Kidney (tissue), 14 donors: ENCODE data around the gene PDE4D. TPM values are rescaled to one million over a fixed set of nuclear protein-coding genes. Genes with fewer than 3 reads are reported as not detected.

Source experiments
- DNase-seq, 5 donors: peaks; one replicate each; pipeline ENCODE4 v3.0.0-alpha.2; 2013 to 2020
- FAIRE-seq: peaks from 2 replicates; lab custom pipeline; 2012; peaks lifted over from hg19 to GRCh38; lab: Jason Lieb, UNC
- H3K27ac ChIP-seq, 2 donors: one replicate each; pipeline ENCODE4 v1.7.0; 2013; ENCODE audit warnings: low read depth in 2 of 2, low read length in 2 of 2, inconsistent platforms in 1 of 2
- H3K27me3 ChIP-seq: one replicate; pipeline ENCODE4 v1.7.1; 2013; ENCODE audit warnings: low read length, inconsistent platforms; ENCODE audit not compliant: control insufficient read depth, insufficient read depth
- H3K36me3 ChIP-seq, 3 donors: one replicate each; pipeline versions ENCODE4 v1.7.0 to v1.7.1; 2013; ENCODE audit warnings: low read length in 3 of 3, control low read depth in 1 of 3, inconsistent platforms in 1 of 3; ENCODE audit not compliant: insufficient read depth in 3 of 3, control insufficient read depth in 2 of 3
- H3K4me1 ChIP-seq, 3 donors: one replicate each; pipeline versions ENCODE4 v1.7.0 to v1.7.1; 2013; ENCODE audit warnings: low read length in 3 of 3, inconsistent platforms in 1 of 3, low read depth in 1 of 3; ENCODE audit not compliant: control insufficient read depth in 2 of 3, insufficient read depth in 2 of 3
- H3K4me3 ChIP-seq, 3 donors: one replicate each; pipeline versions ENCODE4 v1.7.0 to v1.8.1; 2013; ENCODE audit warnings: low read length in 3 of 3, control low read depth in 1 of 3, inconsistent platforms in 1 of 3
- H3K9ac ChIP-seq, 3 donors: one replicate each; pipeline versions ENCODE4 v1.7.0 to v1.7.1; 2013; ENCODE audit warnings: low read length in 3 of 3, control low read depth in 1 of 3, inconsistent platforms in 1 of 3
- H3K9me3 ChIP-seq, 3 donors: one replicate each; pipeline versions ENCODE4 v1.7.0 to v1.7.1; 2013; ENCODE audit warnings: low read length in 3 of 3, control low read depth in 1 of 3, inconsistent platforms in 1 of 3; ENCODE audit not compliant: control insufficient read depth in 2 of 3, insufficient read depth in 1 of 3
- CTCF ChIP-seq: IDR thresholded peaks from 3 replicates; pipeline ENCODE4 v1.5.1; 2012; ENCODE audit warnings: mild to moderate bottlenecking, moderate library complexity, borderline replicate concordance; ENCODE audit not compliant: insufficient read depth; ENCODE audit errors: extremely low read depth
- intact Hi-C: fragments of 100-400 bp; cut with DNase I; formaldehyde crosslinking; loops from one replicate; pipeline ENCODE4 v1.11.1; 2022
- polyA plus RNA-seq: library from polyadenylated mRNA; stranded (reverse); fragments of 350-450 nt; fragmentation: Illumina TruSeq; extraction: RNeasy Lipid Tissue Mini Kit (QIAGEN cat#74804); gene quantifications from one replicate; pipeline ENCODE4 v1.2.3, GENCODE V29; 2014; ENCODE audit warnings: low read depth, low replicate concordance; ENCODE audit not compliant: insufficient read depth
- total RNA-seq: library from RNA; stranded (reverse); fragmentation: NEBNext Ultra II Directional; extraction: Animal tissue kit (Norgen Biotek cat#: 25700); gene quantifications from one replicate; pipeline ENCODE4 v1.2.1, GENCODE V29; 2021
- donor health status: control.
- donor health status: control.
- donor health status: control.
- donor health status: control.
- donor health status: control.
- donor health status: DM: yes; HTN: yes; CAD: no.
- donor health status: Normal renal cell carcinoma (clear cell type).

PDE4D gene
- total and polyA plus RNA-seq, 2 donors from 2014 or later, result 9.2 to 78.9 TPM

- no peak for TF ChIP-seq CTCF
- intact Hi-C loops, result no loop called here
- DNase-seq (no peak), FAIRE-seq (no peak)
- Histone ChIP-seq H3K27me3 (no peaks in the 10 kb centered on the region), H3K4me3 (no peak overlapping the region), H3K36me3 (no peaks in the 10 kb centered on the region), H3K9ac (no peak overlapping the region), H3K27ac (no peak overlapping the region), H3K4me1 (no peaks in the 10 kb centered on the region), H3K9me3 (no peaks in the 10 kb centered on the region)
Observed at GRCh38 chr5:58930520-58930919, 963.0 kb downstream of the PDE4D start.

- Histone ChIP-seq H3K4me1 (no peaks in the 10 kb centered on the region), H3K27ac (no peak overlapping the region), H3K9ac (no peak overlapping the region), H3K9me3 (no peaks in the 10 kb centered on the region), H3K27me3 (no peaks in the 10 kb centered on the region), H3K4me3 (no peak overlapping the region), H3K36me3 (no peaks in the 10 kb centered on the region)
- intact Hi-C loops, result no loop called here
- FAIRE-seq, result no peak
- no peak for DNase-seq
- no peak for TF ChIP-seq CTCF
Observed at GRCh38 chr5:58929726-58930125, 963.8 kb downstream of the PDE4D start.

DNA sequence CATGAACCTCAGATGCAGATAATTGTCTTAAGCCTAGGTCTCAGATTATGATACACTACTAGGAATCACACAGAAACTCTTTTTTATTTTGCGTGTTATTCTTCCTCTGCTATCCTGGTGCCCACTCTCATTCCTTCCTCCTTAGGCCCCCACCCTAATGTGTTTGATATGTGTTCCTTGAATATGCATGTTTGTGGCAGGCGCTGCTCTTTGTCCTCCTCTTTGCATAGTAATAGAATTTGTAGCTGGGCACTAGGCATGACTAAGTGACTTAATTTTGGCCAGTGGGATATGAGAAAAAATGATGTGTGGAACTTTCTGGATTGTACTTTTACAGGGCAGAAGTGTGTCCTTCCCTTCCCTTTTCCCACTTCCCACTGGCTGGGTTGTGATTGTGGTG, 965.6 kb downstream of the PDE4D start:
- no peak overlapping the region for H3K9ac ChIP-seq
- no peak for DNase-seq
- H3K36me3 ChIP-seq, result no peaks in the 10 kb centered on the region
- H3K4me3 ChIP-seq, result no peak overlapping the region
- intact Hi-C loops, result no loop called here
- no peak overlapping the region for H3K27ac ChIP-seq
- peaks cover 0 to under 1% (median 0%) of the 10 kb centered on the region in 3 donors for H3K4me1 ChIP-seq
- TF ChIP-seq CTCF, result no peak
- no peaks in the 10 kb centered on the region for H3K27me3 ChIP-seq
- no peak for FAIRE-seq
- H3K9me3 ChIP-seq, result no peaks in the 10 kb centered on the region

DNA sequence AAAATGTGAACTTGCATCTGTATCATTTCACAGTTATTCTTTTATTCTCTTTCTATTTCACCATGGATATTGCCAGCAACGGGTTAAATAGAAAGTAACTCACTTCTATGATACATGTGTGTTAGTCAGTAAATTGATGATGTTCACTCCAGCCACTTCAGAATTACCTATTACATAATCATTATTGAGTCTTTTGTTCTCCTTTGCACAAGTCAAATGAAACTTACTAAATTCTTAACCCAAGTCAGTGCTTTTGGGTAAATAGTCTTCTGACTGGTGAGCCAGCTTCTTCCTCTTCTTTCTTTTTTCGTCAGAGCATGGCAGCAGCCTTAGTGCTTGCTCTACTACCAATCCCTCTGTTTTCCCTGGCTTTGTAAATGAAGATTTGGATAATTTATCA, 966.3 kb downstream of the PDE4D start:
- no peak for FAIRE-seq
- intact Hi-C loops, result no loop called here
- H3K4me3 ChIP-seq, result no peak overlapping the region

More for the DNA sequence above, 966.3 kb downstream of the PDE4D start:
- no peak for DNase-seq
- no peaks in the 10 kb centered on the region for H3K27me3 ChIP-seq
- peaks cover 0 to 2% (median 0%) of the 10 kb centered on the region in 3 donors for H3K4me1 ChIP-seq
- H3K9me3 ChIP-seq, result no peaks in the 10 kb centered on the region
- H3K9ac ChIP-seq, result no peak overlapping the region
- H3K36me3 ChIP-seq, result no peaks in the 10 kb centered on the region
- H3K27ac ChIP-seq, result no peak overlapping the region
- TF ChIP-seq CTCF, result no peak
